ENCODE results near the gene TSPAN5.

TSPAN5 gene

DNA sequence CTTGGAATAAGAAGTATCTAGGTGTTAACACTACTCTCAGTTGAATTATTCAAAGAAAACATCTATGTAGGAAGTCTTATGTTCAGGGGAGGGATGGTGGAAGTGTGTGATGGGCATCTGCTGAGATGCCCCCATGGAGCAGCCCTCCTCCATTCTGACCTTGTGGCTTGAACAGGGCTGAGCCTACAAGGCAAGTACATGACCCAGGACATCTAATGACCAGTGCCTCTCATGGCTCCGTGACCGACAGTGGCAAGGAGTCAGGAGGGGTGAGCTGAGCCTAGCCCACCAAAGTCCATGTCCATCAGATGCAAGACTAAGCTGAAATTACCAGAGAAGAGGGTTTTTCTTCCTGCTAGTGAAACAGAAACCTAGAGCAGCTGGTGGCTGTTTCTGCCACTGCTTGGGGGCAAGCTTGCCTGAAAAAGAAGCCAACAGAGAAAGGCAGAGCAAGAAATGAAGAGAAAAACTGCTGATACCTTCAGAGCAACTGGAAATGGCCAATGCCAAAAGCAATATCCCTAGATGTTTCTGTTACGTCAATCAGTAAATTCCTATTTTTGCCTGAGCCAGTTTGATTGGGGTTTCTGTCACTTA, 113.5 kb downstream of the TSPAN5 start:
- Histone ChIP-seq H3K9me3 (replicated peaks in 1 of 2; ENCODE audit: control insufficient read depth in 2 of 2, insufficient read depth in 1 of 2, low read depth in 1 of 2, low read length in 2 of 2) (no peaks in the 10 kb centered on the region), H2AK5ac (ENCODE audit: low read depth, low read length) (no peak overlapping the region), H2BK12ac (ENCODE audit: low read length) (no peak overlapping the region), H2BK5ac (ENCODE audit: low read length) (no peak overlapping the region), H3K23ac (ENCODE audit: low read depth, low read length, poor library complexity) (no peak overlapping the region), H3K36me3 (replicated peaks in 1 of 2; ENCODE audit: control insufficient read depth in 2 of 2, insufficient read depth in 2 of 2, low read length in 2 of 2) (no peaks in the 10 kb centered on the region), H3K27ac (replicated peaks; ENCODE audit: low read length) (no peak overlapping the region), H3K4me1 (ENCODE audit: control insufficient read depth in 2 of 2, insufficient read depth in 1 of 2, low read depth in 1 of 2, low read length in 2 of 2) (peaks cover 11 to 12% of the 10 kb centered on the region in 2 donors), H3K14ac (ENCODE audit: low read length) (no peak overlapping the region), H2BK15ac (ENCODE audit: low read length) (no peak overlapping the region), H3K4me2 (ENCODE audit: insufficient read depth, low read length, poor library complexity, severe bottlenecking) (no peak overlapping the region), H2BK120ac (ENCODE audit: low read depth, low read length) (no peak overlapping the region), H3K4ac (ENCODE audit: low read length) (no peak overlapping the region), H4K8ac (ENCODE audit: low read depth, low read length) (no peak overlapping the region), H4K91ac (ENCODE audit: low read depth, low read length, poor library complexity) (no peak overlapping the region), H3K4me3 (ENCODE audit: low read length in 2 of 2) (no peak overlapping the region), H3K18ac (ENCODE audit: low read length) (no peak overlapping the region), H3K9ac (ENCODE audit: low read depth, low read length, poor library complexity) (no peak overlapping the region), H2AFZ (ENCODE audit: low read length) (no peak overlapping the region), H3K79me1 (ENCODE audit: low read depth, low read length) (no peaks in the 10 kb centered on the region), H3K27me3 (ENCODE audit: control insufficient read depth in 3 of 3, insufficient read depth in 3 of 3, low read depth in 1 of 3, low read length in 3 of 3) (no peaks in the 10 kb centered on the region)
- no CpG with 5 or more reads among the region's 3 CpGs for WGBS, 2 donors (ENCODE audit: extremely low coverage in 2 of 2, insufficient read length in 2 of 2, insufficient replicate concordance in 1 of 2)
- DNase-seq (ENCODE audit: low spot score) = no peak

DNA sequence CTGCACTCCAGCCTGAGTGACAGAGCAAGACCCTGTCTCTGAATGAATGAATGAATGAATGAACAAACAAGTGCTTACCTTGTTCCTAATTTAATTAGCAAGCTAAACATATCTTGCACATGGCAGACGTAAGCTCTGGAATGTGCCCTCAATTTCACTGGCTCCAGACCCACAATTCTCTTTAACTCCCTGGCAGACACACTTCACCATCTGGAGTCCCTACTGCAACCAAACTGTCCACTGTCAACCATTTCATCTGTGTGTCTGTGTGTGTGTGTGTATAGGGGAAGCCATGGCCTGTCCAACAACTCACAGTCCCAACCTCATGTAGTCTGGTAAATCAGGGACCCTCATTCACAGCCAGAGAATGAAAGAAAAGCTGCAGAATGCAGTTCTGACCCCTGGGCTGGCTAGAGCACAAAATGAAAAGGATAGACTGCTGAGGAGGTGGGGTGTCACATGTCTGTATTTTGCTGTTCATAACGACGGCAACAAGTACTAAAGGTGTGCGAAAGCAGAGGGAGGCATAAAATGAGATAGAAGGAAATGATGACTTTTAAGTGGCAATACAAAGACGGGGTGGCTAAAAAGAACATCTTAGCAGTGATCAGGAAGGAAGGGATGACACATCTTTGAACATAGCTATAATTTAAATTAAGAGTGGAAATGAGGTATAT, 114.1 kb downstream of the TSPAN5 start:
- Histone ChIP-seq H2BK5ac (ENCODE audit: low read length) (no peak overlapping the region), H3K4ac (ENCODE audit: low read length) (no peak overlapping the region), H3K36me3 (replicated peaks in 1 of 2; ENCODE audit: control insufficient read depth in 2 of 2, insufficient read depth in 2 of 2, low read length in 2 of 2) (no peaks in the 10 kb centered on the region), H2BK15ac (ENCODE audit: low read length) (no peak overlapping the region), H2BK12ac (ENCODE audit: low read length) (no peak overlapping the region), H2AFZ (ENCODE audit: low read length) (no peak overlapping the region), H3K4me1 (ENCODE audit: control insufficient read depth in 2 of 2, insufficient read depth in 1 of 2, low read depth in 1 of 2, low read length in 2 of 2) (peaks cover 11 to 12% of the 10 kb centered on the region in 2 donors), H3K9me3 (replicated peaks in 1 of 2; ENCODE audit: control insufficient read depth in 2 of 2, insufficient read depth in 1 of 2, low read depth in 1 of 2, low read length in 2 of 2) (no peaks in the 10 kb centered on the region), H2AK5ac (ENCODE audit: low read depth, low read length) (no peak overlapping the region), H3K27me3 (ENCODE audit: control insufficient read depth in 3 of 3, insufficient read depth in 3 of 3, low read depth in 1 of 3, low read length in 3 of 3) (no peaks in the 10 kb centered on the region), H3K4me3 (ENCODE audit: low read length in 2 of 2) (no peak overlapping the region), H2BK120ac (ENCODE audit: low read depth, low read length) (no peak overlapping the region), H3K14ac (ENCODE audit: low read length) (no peak overlapping the region), H3K9ac (ENCODE audit: low read depth, low read length, poor library complexity) (no peak overlapping the region), H4K8ac (ENCODE audit: low read depth, low read length) (no peak overlapping the region), H3K27ac (replicated peaks; ENCODE audit: low read length) (no peak overlapping the region), H3K4me2 (ENCODE audit: insufficient read depth, low read length, poor library complexity, severe bottlenecking) (no peak overlapping the region), H3K18ac (ENCODE audit: low read length) (no peak overlapping the region), H3K79me1 (ENCODE audit: low read depth, low read length) (no peaks in the 10 kb centered on the region), H4K91ac (ENCODE audit: low read depth, low read length, poor library complexity) (no peak overlapping the region), H3K23ac (ENCODE audit: low read depth, low read length, poor library complexity) (no peak overlapping the region)
- no CpG with 5 or more reads among the region's 5 CpGs for WGBS, 2 donors (ENCODE audit: extremely low coverage in 2 of 2, insufficient read length in 2 of 2, insufficient replicate concordance in 1 of 2)
- DNase-seq (ENCODE audit: low spot score) = no peak

DNA sequence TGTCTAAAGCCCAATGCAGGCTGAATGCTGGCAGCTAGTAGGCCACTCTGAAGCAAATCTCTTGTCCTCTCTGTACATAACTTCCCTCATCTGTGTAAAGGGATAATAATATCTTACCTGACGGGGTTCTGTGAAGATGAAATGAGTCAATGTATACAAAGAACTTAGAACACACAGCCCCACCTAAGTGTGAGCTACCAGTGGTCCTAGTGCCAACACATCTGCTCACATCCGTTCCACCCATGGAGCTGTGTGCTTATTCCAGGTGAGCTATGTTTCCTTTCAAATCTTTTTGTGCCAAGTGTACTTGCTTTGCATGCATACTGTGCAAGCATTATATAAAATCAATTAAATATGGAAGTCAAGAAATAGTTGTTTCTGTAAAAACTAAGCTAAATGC, 116.4 kb downstream of the TSPAN5 start:
- Histone ChIP-seq H2BK5ac (ENCODE audit: low read length) (no peak overlapping the region), H3K23ac (ENCODE audit: low read depth, low read length, poor library complexity) (no peak overlapping the region), H3K4ac (ENCODE audit: low read length) (no peak overlapping the region), H3K4me1 (ENCODE audit: control insufficient read depth in 2 of 2, insufficient read depth in 1 of 2, low read depth in 1 of 2, low read length in 2 of 2) (peaks cover 9% of the 10 kb centered on the region in 2 donors), H3K79me1 (ENCODE audit: low read depth, low read length) (no peaks in the 10 kb centered on the region), H3K27me3 (ENCODE audit: control insufficient read depth in 3 of 3, insufficient read depth in 3 of 3, low read depth in 1 of 3, low read length in 3 of 3) (no peaks in the 10 kb centered on the region), H3K9me3 (replicated peaks in 1 of 2; ENCODE audit: control insufficient read depth in 2 of 2, insufficient read depth in 1 of 2, low read depth in 1 of 2, low read length in 2 of 2) (no peaks in the 10 kb centered on the region), H2BK15ac (ENCODE audit: low read length) (no peak overlapping the region), H2AFZ (ENCODE audit: low read length) (no peak overlapping the region), H3K9ac (ENCODE audit: low read depth, low read length, poor library complexity) (no peak overlapping the region), H2AK5ac (ENCODE audit: low read depth, low read length) (no peak overlapping the region), H3K36me3 (replicated peaks in 1 of 2; ENCODE audit: control insufficient read depth in 2 of 2, insufficient read depth in 2 of 2, low read length in 2 of 2) (no peaks in the 10 kb centered on the region), H2BK12ac (ENCODE audit: low read length) (no peak overlapping the region), H3K14ac (ENCODE audit: low read length) (no peak overlapping the region), H2BK120ac (ENCODE audit: low read depth, low read length) (no peak overlapping the region), H4K8ac (ENCODE audit: low read depth, low read length) (no peak overlapping the region), H3K27ac (replicated peaks; ENCODE audit: low read length) (no peak overlapping the region), H3K4me2 (ENCODE audit: insufficient read depth, low read length, poor library complexity, severe bottlenecking) (no peak overlapping the region), H3K18ac (ENCODE audit: low read length) (no peak overlapping the region), H4K91ac (ENCODE audit: low read depth, low read length, poor library complexity) (no peak overlapping the region), H3K4me3 (ENCODE audit: low read length in 2 of 2) (no peak overlapping the region)
- no peak for DNase-seq (ENCODE audit: low spot score)
- WGBS, 2 donors (ENCODE audit: extremely low coverage in 2 of 2, insufficient read length in 2 of 2, insufficient replicate concordance in 1 of 2) = no CpG with 5 or more reads among the region's 2 CpGs

DNA sequence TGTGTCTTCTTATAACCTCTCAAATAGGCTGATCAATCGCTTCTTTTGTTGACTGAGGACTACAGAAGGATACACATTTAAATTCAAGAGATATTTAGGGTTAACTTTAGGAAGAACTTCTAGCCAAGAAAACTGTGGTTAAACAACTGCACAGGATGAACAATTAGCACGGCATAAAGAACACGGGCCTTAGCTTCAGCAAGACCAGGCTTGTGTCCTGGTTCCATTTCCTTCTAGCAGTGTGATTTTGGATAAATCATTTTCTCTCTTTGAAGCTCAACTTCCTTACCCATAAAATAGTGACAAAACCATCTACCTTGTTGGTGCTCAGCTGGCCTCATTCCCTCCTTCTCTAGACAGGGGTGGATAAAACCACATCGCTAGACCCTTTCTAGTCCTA, 117.6 kb downstream of the TSPAN5 start:
- H2BK120ac ChIP-seq (ENCODE audit: low read depth, low read length) = no peak overlapping the region
- WGBS, 2 donors (ENCODE audit: extremely low coverage in 2 of 2, insufficient read length in 2 of 2, insufficient replicate concordance in 1 of 2) = no CpG with 5 or more reads among the region's 4 CpGs
- peaks cover 6 to 10% of the 10 kb centered on the region in 2 donors for H3K4me1 ChIP-seq (ENCODE audit: control insufficient read depth in 2 of 2, insufficient read depth in 1 of 2, low read depth in 1 of 2, low read length in 2 of 2)
- H2AFZ ChIP-seq (ENCODE audit: low read length) = no peak overlapping the region
- H4K91ac ChIP-seq (ENCODE audit: low read depth, low read length, poor library complexity) = no peak overlapping the region
- no peak overlapping the region for H2AK5ac ChIP-seq (ENCODE audit: low read depth, low read length)
- no peak overlapping the region for H3K14ac ChIP-seq (ENCODE audit: low read length)
- DNase-seq (ENCODE audit: low spot score) = no peak
- H3K18ac ChIP-seq (ENCODE audit: low read length) = no peak overlapping the region
- H3K23ac ChIP-seq (ENCODE audit: low read depth, low read length, poor library complexity) = no peak overlapping the region
- H3K4me3 ChIP-seq (ENCODE audit: low read length in 2 of 2) = no peak overlapping the region
- no peak overlapping the region for H3K9ac ChIP-seq (ENCODE audit: low read depth, low read length, poor library complexity)
- no peaks in the 10 kb centered on the region for H3K9me3 ChIP-seq (replicated peaks in 1 of 2; ENCODE audit: control insufficient read depth in 2 of 2, insufficient read depth in 1 of 2, low read depth in 1 of 2, low read length in 2 of 2)
- H3K36me3 ChIP-seq (replicated peaks in 1 of 2; ENCODE audit: control insufficient read depth in 2 of 2, insufficient read depth in 2 of 2, low read length in 2 of 2) = no peaks in the 10 kb centered on the region
- H3K79me1 ChIP-seq (ENCODE audit: low read depth, low read length) = no peaks in the 10 kb centered on the region
- no peak overlapping the region for H2BK5ac ChIP-seq (ENCODE audit: low read length)
- H3K4ac ChIP-seq (ENCODE audit: low read length) = no peak overlapping the region
- no peak overlapping the region for H3K27ac ChIP-seq (replicated peaks; ENCODE audit: low read length)
- no peak overlapping the region for H2BK12ac ChIP-seq (ENCODE audit: low read length)
- no peak overlapping the region for H2BK15ac ChIP-seq (ENCODE audit: low read length)
- H3K4me2 ChIP-seq (ENCODE audit: insufficient read depth, low read length, poor library complexity, severe bottlenecking) = no peak overlapping the region
- no peaks in the 10 kb centered on the region for H3K27me3 ChIP-seq (ENCODE audit: control insufficient read depth in 3 of 3, insufficient read depth in 3 of 3, low read depth in 1 of 3, low read length in 3 of 3)
- H4K8ac ChIP-seq (ENCODE audit: low read depth, low read length) = no peak overlapping the region
